Activated B cell treated with CpG ODN at 0.5 μM for 24 hours (primary cell): Measurements from ENCODE around the gene SLITRK3. TPM values are rescaled to one million over a fixed set of nuclear protein-coding genes. Genes with fewer than 3 reads are reported as not detected.

Experiments used
- ATAC-seq: fragments of 200-7000 bp; cut with Tn5 transposase; one replicate; pipeline ENCODE4 v1.10.0; 2021; ENCODE audit warnings: low read depth, mild to moderate bottlenecking, moderate library complexity
- CTCF ChIA-PET: fragments of 350-600 bp; sonication (Branson Sonifier 250); formaldehyde crosslinking; loops from one replicate; lab custom pipeline; 2021; ENCODE audit warnings: antibody characterized with exemption; lab: Charles Lee
- POLR2A ChIA-PET: fragments of 350-600 bp; sonication (Branson Sonifier 250); formaldehyde crosslinking; loops from one replicate; lab custom pipeline; 2021; ENCODE audit warnings: antibody characterized with exemption; lab: Charles Lee
- DNase-seq: peaks from one replicate; pipeline ENCODE4 v3.0.0; 2022
- H3K27ac Mint-ChIP-seq: one replicate; pipeline ENCODE4 v1.8.0; 2020; ENCODE audit warnings: mixed read lengths
- H3K27me3 Mint-ChIP-seq: one replicate; pipeline ENCODE4 v1.8.0; 2021; ENCODE audit warnings: mixed read lengths
- H3K36me3 Mint-ChIP-seq: one replicate; pipeline ENCODE4 v1.8.0; 2021; ENCODE audit warnings: low read depth, mixed read lengths
- H3K4me1 Mint-ChIP-seq: one replicate; pipeline ENCODE4 v1.8.0; 2021; ENCODE audit warnings: mixed read lengths
- H3K4me3 Mint-ChIP-seq: one replicate; pipeline ENCODE4 v1.8.0; 2020; ENCODE audit warnings: mild to moderate bottlenecking, mixed read lengths
- H3K9me3 Mint-ChIP-seq: one replicate; pipeline ENCODE4 v1.8.0; 2020; ENCODE audit warnings: mixed read lengths
- CTCF ChIP-seq: fragments of 200-600 bp; IDR thresholded peaks from one replicate; pipeline ENCODE4 v1.8.0; 2022; ENCODE audit warnings: antibody characterized with exemption, mild to moderate bottlenecking
- intact Hi-C: fragments of 100-400 bp; cut with micrococcal nuclease; formaldehyde crosslinking; loops from one replicate; pipeline ENCODE4 v1.15.1; 2024
- total RNA-seq: library from RNA; stranded (reverse); gene quantifications from 2 replicates; pipeline ENCODE4 v1.2.3, GENCODE V29; 2022

SLITRK3 gene
- total RNA-seq, 1 donor from 2014 or later: not detected

DNA sequence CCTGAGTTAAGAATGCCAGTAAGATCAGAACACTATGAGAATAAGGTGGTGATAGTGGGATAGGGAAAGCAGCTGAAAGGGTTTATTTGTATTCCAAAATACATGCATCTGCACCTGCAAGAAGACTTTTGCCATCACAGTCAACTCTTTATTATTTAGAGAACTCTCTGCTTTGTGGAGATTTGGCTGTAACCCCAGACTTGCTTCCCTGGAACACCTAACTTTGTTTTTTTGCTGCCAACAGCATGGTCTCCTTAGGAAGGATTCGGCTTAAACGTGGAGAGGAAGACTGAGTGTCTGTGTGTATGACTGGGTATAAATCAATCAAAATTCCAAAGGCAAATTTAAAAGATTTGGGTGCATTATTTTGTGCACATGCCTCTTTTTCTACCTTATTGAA, 21.6 kb upstream of the SLITRK3 start:
- H3K4me3 Mint-ChIP-seq: no peak overlapping the region
- ChIA-PET POLR2A (no interaction called here), CTCF (no interaction called here)

GRCh38 chr3:165212580-165212979, 16.4 kb upstream of the SLITRK3 start:
- H3K36me3 Mint-ChIP-seq: no peaks in the 10 kb centered on the region
- no peak overlapping the region for H3K4me3 Mint-ChIP-seq
- no peaks in the 10 kb centered on the region for H3K4me1 Mint-ChIP-seq
- DNase-seq (no peak), ATAC-seq (no peak)
- ChIA-PET CTCF (no interaction called here), POLR2A (no interaction called here)
- no peak overlapping the region for H3K27ac Mint-ChIP-seq
- no peaks in the 10 kb centered on the region for H3K9me3 Mint-ChIP-seq
- no peaks in the 10 kb centered on the region for H3K27me3 Mint-ChIP-seq
- intact Hi-C loops: no loop called here
- TF ChIP-seq CTCF: no peak

More for the DNA sequence above, 21.6 kb upstream of the SLITRK3 start:
- Mint-ChIP-seq H3K27ac (no peak overlapping the region), H3K4me1 (no peaks in the 10 kb centered on the region), H3K36me3 (no peaks in the 10 kb centered on the region), H3K27me3 (no peaks in the 10 kb centered on the region), H3K9me3 (peaks cover 3% of the 10 kb centered on the region)
- TF ChIP-seq CTCF: no peak
- DNase-seq: no peak
- intact Hi-C loops: no loop called here
- ATAC-seq: no peak

- intact Hi-C loops: no loop called here
- POLR2A ChIA-PET: no interaction called here
- ATAC-seq (no peak), DNase-seq (no peak)
- H3K27me3 Mint-ChIP-seq: no peaks in the 10 kb centered on the region
- H3K36me3 Mint-ChIP-seq: no peaks in the 10 kb centered on the region
- TF ChIP-seq CTCF: no peak
- no peak overlapping the region for H3K4me3 Mint-ChIP-seq
- no peaks in the 10 kb centered on the region for H3K9me3 Mint-ChIP-seq
- peaks cover 2% of the 10 kb centered on the region for H3K4me1 Mint-ChIP-seq
- no peak overlapping the region for H3K27ac Mint-ChIP-seq
- CTCF ChIA-PET: no interaction called here
Measured at GRCh38 chr3:165211721-165212120, 15.5 kb upstream of the SLITRK3 start.

GRCh38 chr3:165210727-165211126, 14.5 kb upstream of the SLITRK3 start:
- ATAC-seq (no peak), DNase-seq (no peak)
- Mint-ChIP-seq H3K4me1 (peaks cover 3% of the 10 kb centered on the region), H3K27ac (no peak overlapping the region), H3K4me3 (no peak overlapping the region), H3K36me3 (no peaks in the 10 kb centered on the region), H3K9me3 (no peaks in the 10 kb centered on the region), H3K27me3 (peaks cover 2% of the 10 kb centered on the region)
- ChIA-PET CTCF (no interaction called here), POLR2A (no interaction called here)
- intact Hi-C loops: no loop called here
- TF ChIP-seq CTCF: no peak

- Mint-ChIP-seq H3K27ac (no peak overlapping the region), H3K9me3 (no peaks in the 10 kb centered on the region), H3K4me1 (peaks cover 3% of the 10 kb centered on the region), H3K36me3 (no peaks in the 10 kb centered on the region), H3K27me3 (peaks cover 2% of the 10 kb centered on the region), H3K4me3 (no peak overlapping the region)
- CTCF ChIA-PET: no interaction called here
- POLR2A ChIA-PET: no interaction called here
- TF ChIP-seq CTCF: no peak
- ATAC-seq (no peak), DNase-seq (no peak)
- intact Hi-C loops: no loop called here
Measured at GRCh38 chr3:165210132-165210531, 13.9 kb upstream of the SLITRK3 start.
